Fibroblast of mammary gland (primary cell): ENCODE data around the gene UBE3B.

ENCODE experiments used
- DNase-seq: peaks from one replicate; pipeline ENCODE4 v3.0.0-alpha.2; 2010; ENCODE audit warnings: low read depth
- H3K4me3 ChIP-seq: 2 replicates; pipeline ENCODE4 v1.5.1; 2011; ENCODE audit warnings: low read depth, mild to moderate bottlenecking, low read length, moderate library complexity; ENCODE audit not compliant: control insufficient read depth
- TF ChIP-seq, protein P1 (sequence below): conservative IDR thresholded peaks from 2 replicates; pipeline ENCODE4 v1.5.1; 2011; ENCODE audit warnings: low read depth, low read length, inconsistent platforms; ENCODE audit not compliant: control insufficient read depth, insufficient read depth

The UBE3B gene

DNA sequence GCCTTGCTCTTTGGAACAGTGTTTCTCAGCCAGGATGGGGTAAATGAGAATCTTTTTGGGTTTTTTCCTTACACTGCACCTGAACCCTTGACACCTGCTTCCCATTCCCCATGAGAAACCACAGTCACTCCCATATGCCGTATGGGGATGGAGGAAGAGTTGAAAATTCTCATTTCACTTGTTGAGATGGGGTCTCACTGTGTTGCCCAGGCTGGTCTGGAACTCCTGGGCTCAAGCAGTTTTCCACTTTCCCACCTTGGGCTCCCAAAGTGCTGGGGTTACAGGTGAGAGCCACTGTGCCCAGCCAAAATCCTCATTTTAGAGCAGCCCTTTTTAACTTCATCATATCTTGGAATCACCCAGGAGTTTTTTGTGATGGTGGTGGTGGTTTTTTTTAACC lies 99.9 kb downstream of the UBE3B start:
- TF ChIP-seq, protein P1, sequence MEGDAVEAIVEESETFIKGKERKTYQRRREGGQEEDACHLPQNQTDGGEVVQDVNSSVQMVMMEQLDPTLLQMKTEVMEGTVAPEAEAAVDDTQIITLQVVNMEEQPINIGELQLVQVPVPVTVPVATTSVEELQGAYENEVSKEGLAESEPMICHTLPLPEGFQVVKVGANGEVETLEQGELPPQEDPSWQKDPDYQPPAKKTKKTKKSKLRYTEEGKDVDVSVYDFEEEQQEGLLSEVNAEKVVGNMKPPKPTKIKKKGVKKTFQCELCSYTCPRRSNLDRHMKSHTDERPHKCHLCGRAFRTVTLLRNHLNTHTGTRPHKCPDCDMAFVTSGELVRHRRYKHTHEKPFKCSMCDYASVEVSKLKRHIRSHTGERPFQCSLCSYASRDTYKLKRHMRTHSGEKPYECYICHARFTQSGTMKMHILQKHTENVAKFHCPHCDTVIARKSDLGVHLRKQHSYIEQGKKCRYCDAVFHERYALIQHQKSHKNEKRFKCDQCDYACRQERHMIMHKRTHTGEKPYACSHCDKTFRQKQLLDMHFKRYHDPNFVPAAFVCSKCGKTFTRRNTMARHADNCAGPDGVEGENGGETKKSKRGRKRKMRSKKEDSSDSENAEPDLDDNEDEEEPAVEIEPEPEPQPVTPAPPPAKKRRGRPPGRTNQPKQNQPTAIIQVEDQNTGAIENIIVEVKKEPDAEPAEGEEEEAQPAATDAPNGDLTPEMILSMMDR, result no peak
- H3K4me3 ChIP-seq, result no peak overlapping the region
- no peak for DNase-seq

DNA sequence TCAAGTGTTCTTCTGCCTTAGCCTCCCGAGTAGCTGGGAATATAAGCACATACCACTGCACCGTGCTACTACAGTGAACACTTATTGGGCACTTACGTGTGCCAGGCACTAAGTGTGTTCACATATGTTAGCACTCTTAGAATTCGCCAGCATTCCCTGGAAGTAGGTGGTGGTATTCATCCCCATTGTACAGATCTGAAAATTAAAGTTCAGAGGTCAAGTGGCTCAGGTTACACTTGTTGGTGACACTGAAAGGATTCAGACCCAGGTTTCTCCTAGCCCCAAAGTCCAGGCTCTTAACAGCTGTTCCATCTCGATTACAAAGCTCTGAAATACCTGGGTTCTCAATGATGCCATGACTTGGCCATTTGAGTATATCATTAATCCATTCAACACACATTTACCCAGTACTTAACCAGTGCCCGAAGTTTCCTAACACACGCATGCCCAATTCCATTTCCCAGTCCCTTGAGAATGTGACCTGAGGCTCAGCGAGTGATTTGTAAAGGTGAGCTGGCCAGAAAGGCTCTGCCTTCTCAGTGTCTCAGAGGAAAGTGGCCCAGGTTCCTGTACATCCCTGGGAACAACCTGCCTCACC lies 101.0 kb downstream of the UBE3B start:
- H3K4me3 ChIP-seq, result no peak overlapping the region
- TF ChIP-seq, protein P1, result no peak
- no peak for DNase-seq

GRCh38 chr12:109579639-109580038 lies 102.2 kb downstream of the UBE3B start:
- DNase-seq, result no peak
- no peak overlapping the region for H3K4me3 ChIP-seq
- TF ChIP-seq, protein P1, result no peak

DNA sequence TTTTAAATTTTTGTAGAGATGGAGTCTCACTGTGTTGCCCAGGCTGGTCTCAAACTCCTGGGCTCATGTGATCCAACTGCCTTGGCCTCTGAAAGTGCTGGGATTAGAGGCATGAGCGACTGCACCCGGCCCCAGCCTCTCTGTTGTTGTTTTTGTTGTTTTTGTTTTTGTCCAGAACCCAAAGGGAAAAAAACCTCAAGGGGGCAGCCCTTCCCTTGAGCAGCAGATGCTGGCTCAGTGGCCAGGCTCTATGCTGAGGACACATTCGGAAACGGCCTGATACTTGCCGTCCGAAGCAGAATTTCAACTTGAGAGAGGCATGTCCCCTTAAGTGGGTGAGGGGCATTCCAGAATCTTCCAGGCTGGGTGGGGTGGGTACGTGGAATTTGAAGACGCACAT lies 102.8 kb downstream of the UBE3B start:
- TF ChIP-seq, protein P1, result no peak
- DNase-seq, result no peak
- no peak overlapping the region for H3K4me3 ChIP-seq

- TF ChIP-seq, protein P1, result no peak
- DNase-seq, result no peak
- no peak overlapping the region for H3K4me3 ChIP-seq
Measured at GRCh38 chr12:109580684-109581333, 103.4 kb downstream of the UBE3B start.

- H3K4me3 ChIP-seq, result no peak overlapping the region
- TF ChIP-seq, protein P1, result no peak
- DNase-seq, result no peak
Measured at GRCh38 chr12:109581334-109581691, 103.9 kb downstream of the UBE3B start.
